SW 1271 (cell line): Measurements from ENCODE around the gene DGKG.

Experiments used
- DNase-seq, 2 experiments: peaks; one replicate each; lab custom pipeline; 2025; lab: John Stamatoyannopoulos, UW

DGKG gene

GRCh38 chr3:186109897-186110803 lies 251.9 kb downstream of the DGKG start:
- DNase-seq: no peak

- DNase-seq: peak; percentile 97 to 99
Observed at GRCh38 chr3:186108941-186109865, 252.8 kb downstream of the DGKG start, which contains the start of gene ETV5. Gene ETV5 (minus strand): TSS chr3:186109089. CDS start chr3:186105868, 3,221 bp downstream.

- DNase-seq: peak; percentile 35 to 55
Observed at GRCh38 chr3:186108106-186108940, 253.7 kb downstream of the DGKG start.

GRCh38 chr3:186107215-186108105 lies 254.6 kb downstream of the DGKG start:
- DNase-seq: peak; percentile 19 to 67

GRCh38 chr3:186105543-186105942 lies 256.5 kb downstream of the DGKG start:
- DNase-seq: no peak

- no peak for DNase-seq
Observed at GRCh38 chr3:186102687-186103086, 259.3 kb downstream of the DGKG start.

GRCh38 chr3:186100398-186100797 lies 261.6 kb downstream of the DGKG start:
- no peak for DNase-seq

- DNase-seq: no peak
Observed at GRCh38 chr3:186099178-186099577, 262.9 kb downstream of the DGKG start.

- no peak for DNase-seq
Observed at GRCh38 chr3:186098740-186099139, 263.3 kb downstream of the DGKG start.

- no peak for DNase-seq
Observed at GRCh38 chr3:186097663-186098451, 264.2 kb downstream of the DGKG start.

- no peak for DNase-seq
Observed at GRCh38 chr3:186097317-186097662, 264.7 kb downstream of the DGKG start.
